HUES64 (cell line): ENCODE results near the gene ARHGAP6.
"Not testable (repeated sequence)": the region's sequence is repeated elsewhere in the genome, so short reads cannot be mapped to it uniquely, and the experiment has no call there.

ENCODE experiments used
- H3K27ac ChIP-seq: 2 replicates; pipeline ENCODE4 v1.7.0; 2013; ENCODE audit warnings: low read depth, low read length, inconsistent platforms
- H3K27me3 ChIP-seq: 2 replicates; pipeline ENCODE4 v1.6.1; 2013; ENCODE audit warnings: mild to moderate bottlenecking, low read length; ENCODE audit not compliant: insufficient read depth
- H3K36me3 ChIP-seq: 2 replicates; pipeline ENCODE4 v1.6.1; 2013; ENCODE audit warnings: mild to moderate bottlenecking, low read length; ENCODE audit not compliant: insufficient read depth
- H3K4me1 ChIP-seq: 2 replicates; pipeline ENCODE4 v1.6.1; 2013; ENCODE audit warnings: mild to moderate bottlenecking, low read length, moderate library complexity; ENCODE audit not compliant: insufficient read depth
- H3K4me3 ChIP-seq: 2 replicates; pipeline ENCODE4 v1.5.1; 2013; ENCODE audit warnings: mild to moderate bottlenecking, low read length, moderate library complexity
- H3K9ac ChIP-seq: 2 replicates; pipeline ENCODE4 v1.6.1; 2013; ENCODE audit warnings: mild to moderate bottlenecking, low read depth, low read length
- H3K9me3 ChIP-seq: 2 replicates; pipeline ENCODE4 v1.6.1; 2013; ENCODE audit warnings: low read depth, low read length; ENCODE audit not compliant: insufficient read depth
- WGBS: fragments of 150-250, 120-280 bp; methylation state at CpG from one replicate; pipeline ENCODE4 v1.1.7; 2013; ENCODE audit warnings: missing lambda C conversion rate; 5-methylcytosine and 5-hydroxymethylcytosine counted together

Gene ARHGAP6

DNA sequence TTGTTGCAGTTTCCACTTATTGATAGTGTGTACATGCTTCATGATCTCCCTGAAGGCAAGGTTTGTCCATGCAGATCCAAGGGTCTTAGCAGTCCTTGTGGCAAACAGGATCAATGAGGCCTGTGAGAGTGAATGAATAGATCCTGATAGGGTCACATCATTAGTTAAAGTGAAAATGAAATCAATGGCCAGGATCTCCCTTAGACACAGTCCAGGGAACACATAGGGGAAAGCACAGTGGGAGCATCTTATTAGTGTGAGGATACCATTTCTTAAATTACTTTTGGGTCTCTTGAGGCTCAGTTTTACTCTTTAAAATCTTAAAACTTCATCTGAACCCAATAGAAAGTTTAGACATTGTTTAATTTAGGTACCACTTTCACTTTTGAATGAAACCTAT, 59.3 kb downstream of the ARHGAP6 start:
- Histone ChIP-seq H3K36me3 (no peaks in the 10 kb centered on the region), H3K27me3 (no peaks in the 10 kb centered on the region), H3K9ac (no peak overlapping the region), H3K27ac (no peak overlapping the region), H3K4me1 (no peaks in the 10 kb centered on the region), H3K4me3 (no peak overlapping the region), H3K9me3 (no peaks in the 10 kb centered on the region)

DNA sequence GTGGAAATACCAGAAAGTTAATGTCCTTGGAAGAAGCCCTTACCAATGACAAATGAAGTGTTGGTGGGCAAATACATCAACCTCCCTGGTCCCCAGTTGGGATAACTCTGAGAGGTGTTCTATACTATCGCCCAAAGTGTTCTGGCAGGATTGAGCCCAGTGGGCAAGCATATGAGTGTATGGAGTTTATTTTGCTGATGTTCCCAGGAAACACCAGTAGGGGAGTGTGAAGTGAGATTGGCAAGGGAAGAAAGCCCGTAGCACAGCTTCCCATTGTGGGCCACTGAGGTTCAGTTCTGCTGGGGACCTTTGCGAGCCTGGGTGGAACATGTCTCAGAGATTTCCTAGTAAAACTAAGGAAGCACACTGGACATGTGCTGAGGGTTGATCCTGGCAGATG, 65.1 kb downstream of the ARHGAP6 start:
- 93% methylated on average over 3 of the region's 3 CpGs for WGBS
- no peaks in the 10 kb centered on the region for H3K9me3 ChIP-seq
- H3K9ac ChIP-seq, result no peak overlapping the region
- no peaks in the 10 kb centered on the region for H3K36me3 ChIP-seq
- H3K27me3 ChIP-seq, result no peaks in the 10 kb centered on the region
- H3K4me1 ChIP-seq, result no peaks in the 10 kb centered on the region
- no peak overlapping the region for H3K4me3 ChIP-seq
- H3K27ac ChIP-seq, result no peak overlapping the region

DNA sequence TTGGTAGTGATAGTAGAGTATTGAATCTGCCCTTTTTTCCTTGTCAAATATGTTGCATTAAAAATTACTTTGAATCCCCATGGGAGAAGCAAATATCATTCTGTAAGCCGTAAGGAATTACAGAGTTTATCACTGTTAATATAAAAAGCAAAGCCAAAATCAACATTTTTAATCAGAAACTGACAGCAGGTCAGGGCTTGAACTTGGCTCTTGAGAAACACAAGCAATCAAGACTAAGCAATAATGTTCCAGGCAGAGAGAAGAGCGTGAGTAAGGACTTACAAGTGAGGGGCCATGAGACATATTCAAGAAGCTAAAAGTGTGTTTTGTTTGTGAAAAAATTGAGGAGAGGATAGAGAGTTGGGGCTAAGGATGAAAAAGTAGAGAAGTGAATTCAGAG, 68.2 kb downstream of the ARHGAP6 start:
- H3K4me3 ChIP-seq, result no peak overlapping the region
- 90% methylated on average over 1 of the region's 2 CpGs for WGBS
- H3K27me3 ChIP-seq, result no peaks in the 10 kb centered on the region
- no peaks in the 10 kb centered on the region for H3K9me3 ChIP-seq
- no peak overlapping the region for H3K9ac ChIP-seq
- H3K27ac ChIP-seq, result no peak overlapping the region
- H3K4me1 ChIP-seq, result no peaks in the 10 kb centered on the region
- no peaks in the 10 kb centered on the region for H3K36me3 ChIP-seq

DNA sequence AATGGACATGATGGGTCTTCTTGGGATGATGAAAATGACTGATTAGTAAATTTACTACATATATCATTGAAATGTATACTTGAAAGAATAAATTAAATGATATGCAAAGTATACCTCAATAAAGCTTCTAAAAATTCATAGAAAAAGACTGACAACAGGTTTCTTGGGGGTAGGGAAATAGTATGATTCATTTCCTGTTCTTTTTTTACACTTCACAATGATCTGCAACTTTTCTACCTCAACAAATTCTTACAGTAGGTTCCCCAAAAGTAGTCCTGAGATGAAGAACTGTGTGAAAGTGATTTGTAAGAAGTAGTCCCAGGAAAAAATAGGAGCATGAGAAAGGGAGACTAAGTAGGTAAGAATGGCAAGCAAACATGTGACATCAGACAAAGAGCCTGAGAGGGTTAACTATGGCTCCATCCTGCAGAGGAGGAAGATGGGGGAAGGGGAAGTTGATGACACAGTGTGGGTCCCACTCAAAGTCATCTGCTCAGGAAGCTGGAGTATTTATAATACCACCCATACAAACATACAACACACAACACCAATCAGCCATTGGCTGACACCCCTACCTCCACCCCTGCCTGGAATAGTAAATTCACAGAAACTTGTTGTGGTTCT, 73.9 kb downstream of the ARHGAP6 start:
- Histone ChIP-seq H3K27ac (no peak overlapping the region), H3K4me3 (no peak overlapping the region), H3K4me1 (no peaks in the 10 kb centered on the region), H3K36me3 (no peaks in the 10 kb centered on the region), H3K9me3 (no peaks in the 10 kb centered on the region), H3K9ac (no peak overlapping the region), H3K27me3 (no peaks in the 10 kb centered on the region)

DNA sequence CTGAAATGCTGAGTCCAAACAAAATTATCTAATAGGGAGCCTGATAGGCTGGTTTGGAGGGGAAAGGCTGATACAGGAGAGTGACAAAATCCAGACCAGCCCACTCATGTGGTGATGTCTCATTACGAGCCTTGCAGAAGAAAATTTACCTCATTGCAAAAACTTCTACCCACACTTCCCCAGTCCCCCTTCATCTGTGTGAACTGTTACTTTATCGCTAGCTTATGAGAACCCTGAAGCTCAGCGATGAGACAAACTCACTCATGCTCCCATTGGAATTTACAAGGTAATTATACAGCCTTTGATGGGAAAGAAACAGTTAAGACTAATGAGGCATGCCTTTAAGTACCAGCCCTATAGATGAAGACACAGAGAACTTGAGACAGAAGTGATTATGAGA, 76.1 kb downstream of the ARHGAP6 start:
- 82% methylated on average over 2 of the region's 3 CpGs for whole genome bisulfite sequencing
- H3K4me1 ChIP-seq, result no peaks in the 10 kb centered on the region
- no peak overlapping the region for H3K4me3 ChIP-seq
- no peaks in the 10 kb centered on the region for H3K36me3 ChIP-seq
- no peaks in the 10 kb centered on the region for H3K9me3 ChIP-seq
- H3K27ac ChIP-seq, result no peak overlapping the region
- no peak overlapping the region for H3K9ac ChIP-seq
- no peaks in the 10 kb centered on the region for H3K27me3 ChIP-seq

DNA sequence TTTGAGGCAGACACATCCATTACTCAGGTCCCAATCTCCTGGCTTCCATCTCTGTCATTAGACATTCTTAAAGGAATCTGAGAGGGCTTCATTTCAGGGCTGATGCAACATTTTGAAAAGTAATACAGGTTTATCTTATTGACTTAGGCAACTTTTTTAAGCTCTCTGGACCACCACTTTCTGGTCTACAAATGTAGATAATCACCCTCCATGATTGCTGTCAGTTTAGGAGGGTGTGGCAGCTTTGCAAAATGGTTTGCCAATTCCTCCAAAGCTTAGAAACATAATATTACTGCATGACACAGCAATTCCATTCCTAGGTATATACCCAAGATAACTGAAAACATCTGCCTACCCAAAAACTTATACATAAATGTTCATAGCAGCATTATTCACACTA, 77.6 kb downstream of the ARHGAP6 start:
- Histone ChIP-seq H3K27ac (no peak overlapping the region), H3K4me3 (no peak overlapping the region), H3K9me3 (no peaks in the 10 kb centered on the region), H3K27me3 (no peaks in the 10 kb centered on the region), H3K4me1 (no peaks in the 10 kb centered on the region), H3K36me3 (no peaks in the 10 kb centered on the region), H3K9ac (no peak overlapping the region)

DNA sequence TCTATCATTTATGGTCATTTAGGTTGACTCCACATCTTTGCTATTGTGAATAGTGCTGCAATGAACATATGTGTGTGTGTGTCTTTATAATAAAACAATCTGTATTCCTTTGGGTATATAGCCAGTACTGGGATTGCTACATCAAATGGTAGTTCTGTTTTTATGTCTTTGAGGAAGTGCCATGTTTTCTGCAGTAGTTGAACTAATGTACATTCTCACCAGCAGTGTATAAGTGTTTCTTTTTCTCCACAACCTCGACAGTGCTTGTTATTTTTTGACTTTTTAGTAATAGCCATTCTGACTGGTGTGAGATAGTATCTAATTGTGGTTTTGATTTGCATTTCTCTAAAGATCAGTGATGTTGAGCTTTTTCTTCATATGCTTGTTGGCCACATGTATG, 80.5 kb downstream of the ARHGAP6 start:
- Histone ChIP-seq H3K36me3 (no peaks in the 10 kb centered on the region), H3K4me1 (no peaks in the 10 kb centered on the region), H3K27ac (no peak overlapping the region), H3K9me3 (no peaks in the 10 kb centered on the region), H3K27me3 (no peaks in the 10 kb centered on the region), H3K9ac (no peak overlapping the region), H3K4me3 (no peak overlapping the region)
- 57% methylated on average over 1 of the region's 1 CpG for WGBS

DNA sequence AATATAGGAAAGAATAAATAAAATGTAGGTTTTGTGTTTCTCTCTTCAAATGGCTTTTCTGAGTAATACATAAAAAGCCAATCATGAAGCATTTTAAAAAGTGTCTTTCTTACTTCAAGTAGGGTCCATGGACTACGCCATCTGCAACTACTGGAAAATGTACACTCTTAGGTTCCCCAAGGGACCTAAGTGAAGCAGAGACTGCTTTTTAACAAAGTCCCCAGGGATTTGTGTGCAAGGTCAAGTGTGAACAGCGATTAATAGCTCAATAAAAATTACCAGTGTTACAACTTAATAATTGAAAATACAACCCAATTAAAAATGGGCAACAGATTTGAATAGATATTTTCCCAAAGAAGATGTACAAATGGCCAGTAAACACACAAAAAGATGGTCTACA, 84.9 kb downstream of the ARHGAP6 start:
- Histone ChIP-seq H3K4me3 (no peak overlapping the region), H3K27ac (no peak overlapping the region), H3K9me3 (no peaks in the 10 kb centered on the region), H3K4me1 (no peaks in the 10 kb centered on the region), H3K9ac (no peak overlapping the region), H3K27me3 (no peaks in the 10 kb centered on the region; the same call in 1 of the 2 replicates), H3K36me3 (no peaks in the 10 kb centered on the region)
- WGBS, result 89% methylated on average over 2 of the region's 2 CpGs

DNA sequence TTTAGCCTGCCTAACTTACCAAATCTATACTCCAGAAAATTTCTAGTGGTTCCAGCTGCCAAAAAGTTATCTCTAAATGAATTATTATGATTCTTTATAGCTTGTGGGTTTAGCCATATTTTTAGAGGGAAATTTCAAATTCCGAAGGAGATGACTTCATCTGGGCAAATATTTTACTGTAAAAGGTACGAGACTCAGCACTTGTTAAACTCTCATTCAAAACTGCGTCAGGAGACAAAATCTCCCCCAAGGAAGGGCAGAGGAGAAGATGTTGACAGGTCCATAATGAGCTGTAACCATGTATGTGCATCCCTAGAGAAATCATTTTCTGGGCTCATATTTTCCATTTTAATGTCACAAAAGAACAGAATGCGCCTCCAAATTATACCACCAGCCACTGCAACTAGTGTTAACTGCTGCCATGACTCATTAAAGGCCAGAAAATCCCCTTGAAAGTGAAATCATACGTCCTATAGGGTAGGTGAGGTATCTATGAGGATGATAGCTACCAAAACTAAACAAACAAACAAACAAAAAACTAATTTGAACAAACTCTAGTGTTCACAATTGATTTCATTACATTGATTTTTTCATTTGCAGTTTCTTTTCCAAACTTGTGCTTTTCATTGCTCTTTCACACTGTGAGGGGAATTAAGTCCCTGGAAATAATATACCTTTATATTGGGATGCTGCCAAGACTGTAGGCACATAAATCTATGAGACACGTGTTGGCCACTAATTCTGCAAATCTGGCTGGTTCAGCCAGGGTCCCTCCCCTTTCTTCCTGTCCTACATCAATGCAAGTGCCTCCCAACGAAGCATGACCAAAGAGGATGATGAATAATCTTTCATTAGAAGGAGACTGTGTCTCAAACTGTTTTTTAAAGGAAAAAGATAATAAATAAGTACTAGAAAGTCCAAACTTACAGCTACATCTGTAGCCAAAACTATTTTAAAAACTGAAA, 85.8 kb downstream of the ARHGAP6 start:
- Histone ChIP-seq H3K4me1 (no peaks in the 10 kb centered on the region), H3K4me3 (no peak overlapping the region), H3K36me3 (no peaks in the 10 kb centered on the region), H3K9me3 (no peaks in the 10 kb centered on the region), H3K9ac (no peak overlapping the region), H3K27me3 (peaks cover 4% of the 10 kb centered on the region; the same call in 1 of the 2 replicates), H3K27ac (no peak overlapping the region)
- 85% methylated on average over 3 of the region's 7 CpGs for WGBS

DNA sequence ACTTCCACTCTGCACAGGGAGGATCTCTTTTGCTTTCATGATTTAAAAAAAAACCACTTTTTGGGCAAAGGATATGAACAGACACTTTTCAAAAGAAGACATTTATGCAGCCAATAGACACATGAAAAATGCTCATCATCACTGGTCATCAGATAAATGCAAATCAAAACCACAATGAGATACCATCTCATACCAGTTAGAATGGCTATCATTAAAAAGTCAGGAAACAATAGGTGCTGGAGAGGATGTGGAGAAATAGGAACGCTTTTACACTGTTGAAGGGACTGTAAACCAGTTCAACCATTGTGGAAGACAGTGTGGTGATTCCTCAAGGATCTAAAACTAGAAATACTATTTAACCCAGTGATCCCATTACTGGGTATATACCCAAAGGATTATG, 87.4 kb downstream of the ARHGAP6 start:
- H3K9ac ChIP-seq, H3K36me3 ChIP-seq, H3K27me3 ChIP-seq, H3K4me1 ChIP-seq, H3K4me3 ChIP-seq, H3K9me3 ChIP-seq, H3K27ac ChIP-seq: not testable (repeated sequence)
- WGBS, result no CpG with 5 or more reads among the region's 1 CpG

DNA sequence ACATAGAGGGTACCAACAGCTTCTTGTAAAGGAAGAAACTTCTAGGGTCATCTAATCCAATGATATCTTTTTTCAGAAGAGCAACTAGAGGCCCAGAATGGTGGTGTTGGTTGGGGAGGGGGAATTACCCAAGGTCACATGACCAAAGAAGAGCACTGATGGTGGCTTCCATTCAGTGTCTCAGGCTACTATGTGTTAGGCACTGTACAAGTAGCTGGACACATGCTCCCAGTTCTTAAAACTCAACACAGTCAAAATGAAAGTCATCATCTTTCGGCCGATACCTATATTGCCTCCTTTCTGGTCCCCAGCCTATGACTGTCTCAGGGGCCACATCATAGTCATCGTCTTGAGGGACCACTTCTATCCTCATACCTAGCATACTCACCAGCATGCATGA, 88.1 kb downstream of the ARHGAP6 start:
- Histone ChIP-seq H3K4me3 (no peak overlapping the region), H3K27me3 (peaks cover 4% of the 10 kb centered on the region; the same call in 1 of the 2 replicates), H3K9me3 (no peaks in the 10 kb centered on the region), H3K4me1 (no peaks in the 10 kb centered on the region), H3K9ac (no peak overlapping the region), H3K27ac (no peak overlapping the region), H3K36me3 (no peaks in the 10 kb centered on the region)
- 100% methylated on average over 3 of the region's 3 CpGs for WGBS
